GM19468 (cell line): ENCODE results near the gene PHPT1.
A peak's percentile ranks its signal among the peaks of the same experiment; 100 is the strongest.
"Not testable (repeated sequence)": the region's sequence is repeated elsewhere in the genome, so short reads cannot be mapped to it uniquely, and the experiment has no call there.

Experiments used
- ATAC-seq: cut with Tn5 transposase; IDR thresholded peaks from one replicate; pipeline ENCODE4 v1.9.1; 2021; ENCODE audit warnings: mild to moderate bottlenecking, moderate library complexity, moderate number of reproducible peaks; ENCODE audit not compliant: unreplicated experiment; ENCODE audit errors: extremely low read depth

The PHPT1 gene

GRCh38 chr9:136849038-136849959, at the start of gene PHPT1:
Gene PHPT1 (plus strand): TSS chr9:136849409. CDS start chr9:136849431, 22 bp downstream.
- peak; percentile 29 for ATAC-seq

- no peak for ATAC-seq
Observed at GRCh38 chr9:136799854-136800657, 49.2 kb upstream of the PHPT1 start.

- no peak for ATAC-seq
Observed at GRCh38 chr9:136802321-136802720, 46.9 kb upstream of the PHPT1 start.

- not testable (repeated sequence) for ATAC-seq
Observed at GRCh38 chr9:136803009-136803550, 46.1 kb upstream of the PHPT1 start.

GRCh38 chr9:136803551-136804508, 45.4 kb upstream of the PHPT1 start:
- no peak for ATAC-seq

- ATAC-seq, result no peak
Observed at GRCh38 chr9:136804509-136805206, 44.6 kb upstream of the PHPT1 start.

GRCh38 chr9:136805207-136805740, 43.9 kb upstream of the PHPT1 start:
- no peak for ATAC-seq

GRCh38 chr9:136806067-136806466, 43.1 kb upstream of the PHPT1 start:
- no peak for ATAC-seq

- ATAC-seq, result no peak
Observed at GRCh38 chr9:136806631-136807201, 42.5 kb upstream of the PHPT1 start.

- ATAC-seq, result peak; percentile 41
Observed at GRCh38 chr9:136807281-136808074, 41.7 kb upstream of the PHPT1 start, which contains the start of gene RABL6. Gene RABL6 (plus strand): TSS chr9:136807948. CDS start chr9:136808197, 249 bp downstream.

GRCh38 chr9:136808075-136808805, 41.0 kb upstream of the PHPT1 start:
- ATAC-seq, result no peak

GRCh38 chr9:136808806-136809158, 40.4 kb upstream of the PHPT1 start:
- no peak for ATAC-seq

GRCh38 chr9:136814725-136815421, 34.3 kb upstream of the PHPT1 start:
- ATAC-seq, result no peak

- no peak for ATAC-seq
Observed at GRCh38 chr9:136815422-136815782, 33.8 kb upstream of the PHPT1 start.

GRCh38 chr9:136820971-136821825, 28.0 kb upstream of the PHPT1 start:
- no peak for ATAC-seq
